Endothelial cell of umbilical vein (primary cell): ENCODE data around the gene SLC4A2. TPM values are rescaled to one million over a fixed set of nuclear protein-coding genes. Genes with fewer than 3 reads are reported as not detected.

Source experiments
- BruUV-seq: library from RNA; stranded (reverse); fragments of 400-500 nt; replicated peaks from 2 replicates; lab custom pipeline; 2021; lab: Mats Ljungman, UMichigan
- CTCF ChIA-PET: fragments of 300-600, 350-600 bp; sonication (Branson Sonifier 250); formaldehyde crosslinking; loops from one replicate; lab custom pipeline; 2021; ENCODE audit warnings: antibody characterized with exemption, inconsistent platforms; lab: Charles Lee
- POLR2A ChIA-PET: fragments of 300-600, 350-600 bp; sonication (Branson Sonifier 250); formaldehyde crosslinking; loops from one replicate; lab custom pipeline; 2021; ENCODE audit warnings: antibody characterized with exemption, inconsistent platforms; lab: Charles Lee
- DNase-seq: peaks from one replicate; pipeline ENCODE4 v3.0.0-alpha.2; 2011; ENCODE audit warnings: low read depth, low spot score
- FAIRE-seq: peaks from 2 replicates; lab custom pipeline; 2011; peaks lifted over from hg19 to GRCh38; lab: Jason Lieb, UNC
- H2AFZ ChIP-seq: 2 replicates; pipeline ENCODE4 v1.6.0; 2012; ENCODE audit warnings: low read depth, low read length, control low read depth, inconsistent platforms
- H3K27ac ChIP-seq: 2 replicates; pipeline ENCODE4 v1.5.1; 2011; ENCODE audit warnings: low read depth, mild to moderate bottlenecking, control low read depth, low read length, moderate library complexity; ENCODE audit not compliant: insufficient read depth
- H3K27me3 ChIP-seq, 2 experiments: 2 replicates each; pipeline versions ENCODE4 v1.6.0 to v1.6.1; 2011; ENCODE audit warnings: low read length in 2 of 2, mixed read lengths in 1 of 2; ENCODE audit not compliant: control insufficient read depth in 2 of 2, insufficient read depth in 2 of 2
- H3K36me3 ChIP-seq, 2 experiments: 2 replicates in 1 of 2; 3 replicates in 1 of 2; pipeline ENCODE4 v1.5.1; 2011; ENCODE audit warnings: low read length in 2 of 2, mild to moderate bottlenecking in 1 of 2, moderate library complexity in 1 of 2; ENCODE audit not compliant: control insufficient read depth in 2 of 2, insufficient read depth in 2 of 2; ENCODE audit errors: extremely low read depth in 1 of 2
- H3K4me1 ChIP-seq: 3 replicates; pipeline ENCODE4 v1.5.1; 2011; ENCODE audit warnings: mild to moderate bottlenecking, low read length; ENCODE audit not compliant: control insufficient read depth, insufficient read depth; ENCODE audit errors: extremely low read depth
- H3K4me2 ChIP-seq: 2 replicates; pipeline ENCODE4 v1.6.1; 2011; ENCODE audit warnings: low read length, control low read depth, mixed read lengths; ENCODE audit not compliant: insufficient read depth
- H3K4me3 ChIP-seq, 3 experiments: fragments of 200-600 bp in 1 of 3; sonication (generic), shearing (Covaris generic) in 1 of 3; replicated peaks in 1 of 3; 2 replicates each; pipeline ENCODE4 v1.5.1; 2011 to 2016; ENCODE audit warnings: control low read depth in 3 of 3, low read length in 3 of 3, mild to moderate bottlenecking in 2 of 3, inconsistent platforms in 1 of 3, low read depth in 1 of 3, moderate library complexity in 1 of 3; ENCODE audit not compliant: insufficient read depth in 1 of 3
- H3K79me2 ChIP-seq: 2 replicates; pipeline ENCODE4 v1.6.0; 2012; ENCODE audit warnings: low read length, inconsistent platforms; ENCODE audit not compliant: control insufficient read depth, insufficient read depth
- H3K9ac ChIP-seq: replicated peaks from 2 replicates; pipeline ENCODE3; 2011; ENCODE audit warnings: low read length, control low read depth; ENCODE audit not compliant: insufficient read depth; ENCODE audit errors: extremely low read depth
- H3K9me1 ChIP-seq: replicated peaks from 3 replicates; pipeline ENCODE4 v1.6.0; 2011; ENCODE audit warnings: mild to moderate bottlenecking, low read length; ENCODE audit not compliant: control insufficient read depth, insufficient read depth; ENCODE audit errors: extremely low read depth
- H3K9me3 ChIP-seq: replicated peaks from 2 replicates; pipeline ENCODE4 v1.5.1; 2012; ENCODE audit warnings: low read length, inconsistent platforms; ENCODE audit not compliant: control insufficient read depth, insufficient read depth
- H4K20me1 ChIP-seq: replicated peaks from 2 replicates; pipeline ENCODE3; 2011; ENCODE audit warnings: mild to moderate bottlenecking, low read length; ENCODE audit not compliant: control insufficient read depth, insufficient read depth; ENCODE audit errors: extremely low read depth
- CTCF ChIP-seq, 2 donors: IDR thresholded peaks; 1 replicate in 1 of 2; 2 replicates in 1 of 2; pipeline ENCODE4 v1.5.1; 2011; ENCODE audit warnings: low read length in 2 of 2, mild to moderate bottlenecking in 2 of 2, moderate library complexity in 2 of 2, control low read depth in 1 of 2, inconsistent platforms in 1 of 2, low read depth in 1 of 2; ENCODE audit not compliant: insufficient read depth in 1 of 2; ENCODE audit errors: extremely low read depth in 1 of 2
- EZH2 ChIP-seq: IDR thresholded peaks from 2 replicates; pipeline ENCODE4 v1.6.1; 2012; ENCODE audit warnings: borderline replicate concordance, low read depth, mild to moderate bottlenecking, moderate library complexity, low read length, inconsistent platforms; ENCODE audit not compliant: severe bottlenecking
- GATA2 ChIP-seq: IDR thresholded peaks from 2 replicates; pipeline ENCODE4 v1.7.0; 2011; ENCODE audit warnings: low read depth, mild to moderate bottlenecking, moderate library complexity, mixed read lengths, low read length; ENCODE audit not compliant: insufficient read length, insufficient read depth
- POLR2AphosphoS5 ChIP-seq: IDR thresholded peaks from 2 replicates; pipeline ENCODE4 v1.6.1; 2012; ENCODE audit warnings: low read depth, mild to moderate bottlenecking, control low read depth, low read length, moderate library complexity; ENCODE audit not compliant: insufficient read depth
- dilution Hi-C: fragments of 300-500 bp; cut with MboI; formaldehyde crosslinking; loops from one replicate; pipeline ENCODE4 v1.15.0; 2019; ENCODE audit warnings: low sequenced_read_pairs; ENCODE audit not compliant: extremely low pct_ligation_motif_present
- intact Hi-C: fragments of 100-400 bp; cut with micrococcal nuclease; formaldehyde crosslinking; loops from one replicate; pipeline ENCODE4 v1.10.0; 2022
- polyA plus RNA-seq, 4 experiments: library from polyadenylated mRNA; depleted of rRNA in 3 of 4; stranded (reverse) in 3 of 4; unstranded in 1 of 4; fragments of >200 nt; gene quantifications; 2 replicates each; pipeline versions ENCODE4 v1.2.1 to v1.2.3, GENCODE V29; 2011 to 2012; ENCODE audit warnings: missing spikeins in 1 of 4
- total RNA-seq: library from RNA; stranded (reverse); gene quantifications from 2 replicates; pipeline ENCODE4 v1.2.3, GENCODE V29; 2021

The SLC4A2 gene
- total and polyA plus RNA-seq, 2 donors (not counting 3 experiments of a cell fraction or from before 2014, with no cell fraction given), result 108 to 172 TPM

- peaks cover 35% of the 10 kb centered on the region for H3K4me1 ChIP-seq
- no peaks in the 10 kb centered on the region for H3K27me3 ChIP-seq
- H3K9me3 ChIP-seq, result no peaks in the 10 kb centered on the region
- TF ChIP-seq EZH2 (no peak), POLR2AphosphoS5 (peak; percentile 35)
- intact Hi-C loops (no loop called here), dilution Hi-C loops (no loop called here)
- H3K4me3 ChIP-seq, result no peak overlapping the region
- H3K9ac ChIP-seq, result no peak overlapping the region
- H3K79me2 ChIP-seq, result no peaks in the 10 kb centered on the region
- POLR2A ChIA-PET, result no interaction called here
- BruUV-seq, result no TSS peak
- H3K9me1 ChIP-seq, result no peaks in the 10 kb centered on the region
- no peak overlapping the region for H3K27ac ChIP-seq
- FAIRE-seq, result no peak
- no peaks in the 10 kb centered on the region for H4K20me1 ChIP-seq
- H3K36me3 ChIP-seq, result peaks cover 0 to 26% of the 10 kb centered on the region in 2 experiments
- CTCF ChIA-PET, result interaction anchor here (0.9 to 9.4 kb wide), 13 partner anchors 10 to 725 kb away, joined by 3 to 107 read pairs (median 6); partner anchors contain the start of genes ATG9B and NOS3
- DNase-seq, result no peak
- no peak overlapping the region for H2AFZ ChIP-seq
- no peak overlapping the region for H3K4me2 ChIP-seq
These were observed 48.9 kb upstream of the SLC4A2 start for GRCh38 chr7:151010307-151011096.

DNA sequence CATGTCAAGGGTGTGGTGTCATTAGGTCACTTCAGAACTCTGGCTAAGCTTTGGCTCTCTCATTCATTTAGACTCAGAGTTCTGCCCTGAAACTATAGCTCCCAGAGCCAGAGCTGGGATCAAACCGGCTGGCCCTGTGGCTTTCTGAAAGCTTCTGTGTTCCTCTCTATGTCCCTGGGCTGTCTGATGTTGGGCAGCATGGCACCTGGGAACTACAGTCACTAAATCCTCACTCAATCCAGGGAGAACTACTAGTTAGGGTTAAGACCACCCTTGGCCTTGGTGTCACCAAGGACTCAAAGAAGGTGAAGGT lies 48.3 kb upstream of the SLC4A2 start:
- CTCF ChIA-PET, result interaction anchor here (0.6 to 9.4 kb wide), 11 partner anchors 9 to 726 kb away, joined by 3 to 107 read pairs (median 6); partner anchors contain the start of genes ATG9B and NOS3

More for the DNA sequence above, 48.3 kb upstream of the SLC4A2 start:
- TF ChIP-seq POLR2AphosphoS5, result no peak
- no peak for TF ChIP-seq GATA2
- no peak for TF ChIP-seq CTCF (IDR thresholded peaks at IDR 0.05; ENCODE audit: extremely low read depth in 1 of 2, insufficient read depth in 1 of 2, low read depth in 1 of 2, low read length in 2 of 2)
- DNase-seq, result no peak
- BruUV-seq, result no TSS peak
- Histone ChIP-seq H3K9me3 (no peaks in the 10 kb centered on the region), H2AFZ (no peak overlapping the region), H3K4me3 (no peak overlapping the region), H4K20me1 (no peaks in the 10 kb centered on the region), H3K4me1 (peaks cover 35% of the 10 kb centered on the region), H3K36me3 (peaks cover 0 to 24% of the 10 kb centered on the region in 2 experiments), H3K9me1 (no peaks in the 10 kb centered on the region), H3K4me2 (no peak overlapping the region), H3K9ac (no peak overlapping the region), H3K79me2 (no peaks in the 10 kb centered on the region), H3K27ac (no peak overlapping the region), H3K27me3 (no peaks in the 10 kb centered on the region)
- POLR2A ChIA-PET, result no interaction called here
- FAIRE-seq, result no peak
- intact Hi-C loops (no loop called here), dilution Hi-C loops (no loop called here)
